ENCODE data around the gene NDRG2.

Gene NDRG2

DNA sequence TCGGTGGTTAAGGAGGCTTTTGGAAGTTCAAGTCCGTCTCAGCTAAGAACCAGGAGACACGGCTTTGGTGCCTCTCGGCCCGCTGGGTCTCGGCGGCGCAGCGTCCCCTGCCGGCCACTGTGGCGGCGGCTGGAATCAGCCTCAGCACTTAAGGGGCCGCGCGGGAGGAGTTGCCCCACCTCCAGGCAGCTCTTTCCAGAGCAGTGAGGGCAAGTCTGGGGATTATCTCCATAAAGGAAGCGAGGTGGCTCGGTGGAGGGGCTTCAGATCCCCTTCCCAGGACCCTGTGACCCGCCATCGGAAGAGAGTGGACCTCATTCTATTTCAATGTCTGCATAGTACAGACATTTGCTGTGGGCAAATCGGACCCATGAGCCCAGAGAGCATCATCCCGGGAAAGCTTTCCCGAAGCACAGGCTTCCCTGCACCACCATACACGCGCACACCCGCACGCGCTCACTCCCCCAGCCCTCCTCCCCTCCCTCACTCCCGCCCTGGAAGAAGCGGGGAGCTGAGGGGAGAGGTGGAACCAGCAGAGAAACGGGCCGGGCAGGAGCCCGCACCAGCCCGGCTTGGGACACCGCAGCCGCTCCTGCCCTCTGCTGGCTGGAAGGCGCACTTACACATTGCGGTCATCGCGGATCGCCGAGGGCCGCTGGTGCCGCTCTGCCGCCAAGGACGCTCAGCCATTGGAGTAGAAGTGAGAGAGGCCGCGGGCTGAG lies 53.7 kb downstream of the NDRG2 start:
- TF ChIP-seq CTCF (IDR thresholded peaks at IDR 0.05; ENCODE audit: low read depth, low read length): peak; percentile 97
- H3K9me3 ChIP-seq (ENCODE audit: severe bottlenecking): no peaks in the 10 kb centered on the region
- peak; percentile 88 for DNase-seq
- no peaks in the 10 kb centered on the region for H3K36me3 ChIP-seq
- no peaks in the 10 kb centered on the region for H3K27me3 ChIP-seq (ENCODE audit: insufficient read depth, low read depth, severe bottlenecking)
- H3K4me3 ChIP-seq (ENCODE audit: low read depth, low read length): peak overlapping the region; percentile 78
- peak overlapping the region; percentile 66 for H3K27ac ChIP-seq

GRCh38 chr14:20970647-20970982 lies 54.2 kb downstream of the NDRG2 start:
- DNase-seq: no peak
- TF ChIP-seq CTCF (IDR thresholded peaks at IDR 0.05; ENCODE audit: low read depth, low read length): no peak
- no peaks in the 10 kb centered on the region for H3K27me3 ChIP-seq (ENCODE audit: insufficient read depth, low read depth, severe bottlenecking)
- peak overlapping the region; percentile 66; the same call in 1 of the 2 replicates for H3K27ac ChIP-seq
- no peaks in the 10 kb centered on the region for H3K36me3 ChIP-seq
- no peaks in the 10 kb centered on the region for H3K9me3 ChIP-seq (ENCODE audit: severe bottlenecking)
- H3K4me3 ChIP-seq (ENCODE audit: low read depth, low read length): peak overlapping the region; percentile 78

DNA sequence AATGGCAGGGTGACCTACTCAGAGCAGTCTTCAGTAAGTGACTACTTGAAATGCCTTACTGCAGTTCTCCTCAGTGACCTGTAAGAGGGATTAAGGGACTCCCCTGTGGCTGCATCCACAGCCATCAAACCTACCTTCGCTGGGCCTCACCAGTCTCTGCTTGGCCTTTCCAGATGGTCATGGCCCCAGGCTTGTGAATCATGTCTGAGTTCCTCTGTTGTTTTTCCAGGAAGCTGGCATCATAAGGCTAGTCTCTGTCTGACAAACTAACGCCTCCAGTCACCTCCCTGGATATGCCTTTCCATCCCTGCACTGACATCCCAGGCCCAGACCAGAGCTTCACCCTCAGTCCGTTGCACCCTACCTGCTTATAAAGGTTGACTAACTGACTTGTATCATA lies 55.5 kb downstream of the NDRG2 start:
- no peaks in the 10 kb centered on the region for H3K9me3 ChIP-seq (ENCODE audit: severe bottlenecking)
- peak; percentile 35 for DNase-seq
- no peaks in the 10 kb centered on the region for H3K36me3 ChIP-seq
- no peak overlapping the region for H3K27ac ChIP-seq
- H3K27me3 ChIP-seq (ENCODE audit: insufficient read depth, low read depth, severe bottlenecking): no peaks in the 10 kb centered on the region
- TF ChIP-seq CTCF (IDR thresholded peaks at IDR 0.05; ENCODE audit: low read depth, low read length): no peak
- H3K4me3 ChIP-seq (ENCODE audit: low read depth, low read length): no peak overlapping the region

All from WERI-Rb-1 (cell line).